ENCODE data around the gene PDE8A.

DNA sequence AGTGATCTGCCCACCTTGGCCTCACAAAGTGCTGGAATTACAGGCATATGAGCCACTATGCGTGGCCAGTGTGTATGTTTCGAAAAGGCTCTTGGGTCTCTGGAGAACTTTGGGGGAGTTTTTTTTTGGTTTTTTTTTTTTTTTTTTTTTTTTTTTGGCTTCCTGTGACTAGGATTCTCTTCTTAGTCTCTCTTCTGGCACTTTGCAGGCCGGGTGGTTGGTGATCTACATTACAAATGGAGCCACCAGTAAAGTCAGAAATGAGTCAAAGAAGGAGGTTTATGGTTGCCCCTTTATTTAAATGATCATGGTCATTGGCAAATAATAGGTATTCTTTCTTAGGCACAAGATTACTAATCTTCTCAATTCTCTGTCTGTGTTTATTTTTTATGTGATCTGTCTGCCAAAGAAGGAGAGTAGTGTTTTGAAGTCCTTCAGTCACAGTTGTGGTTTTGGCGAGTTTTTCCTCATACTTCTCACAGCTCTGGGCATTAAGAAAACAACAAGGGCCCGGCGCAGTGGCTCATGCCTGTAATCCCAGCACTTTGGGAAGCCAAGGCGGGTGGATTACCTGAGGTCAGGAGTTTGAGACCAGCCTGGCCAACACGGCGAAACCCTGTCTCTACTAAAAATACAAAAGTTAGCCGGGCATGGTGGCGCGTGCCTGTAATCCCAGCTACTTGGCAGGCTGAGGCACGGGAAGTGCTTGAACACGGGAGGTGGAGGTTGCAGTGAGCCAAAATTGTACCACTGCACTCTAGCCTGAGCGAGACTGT is 38.3 kb downstream of the PDE8A start:
- TF ChIP-seq, protein P1, sequence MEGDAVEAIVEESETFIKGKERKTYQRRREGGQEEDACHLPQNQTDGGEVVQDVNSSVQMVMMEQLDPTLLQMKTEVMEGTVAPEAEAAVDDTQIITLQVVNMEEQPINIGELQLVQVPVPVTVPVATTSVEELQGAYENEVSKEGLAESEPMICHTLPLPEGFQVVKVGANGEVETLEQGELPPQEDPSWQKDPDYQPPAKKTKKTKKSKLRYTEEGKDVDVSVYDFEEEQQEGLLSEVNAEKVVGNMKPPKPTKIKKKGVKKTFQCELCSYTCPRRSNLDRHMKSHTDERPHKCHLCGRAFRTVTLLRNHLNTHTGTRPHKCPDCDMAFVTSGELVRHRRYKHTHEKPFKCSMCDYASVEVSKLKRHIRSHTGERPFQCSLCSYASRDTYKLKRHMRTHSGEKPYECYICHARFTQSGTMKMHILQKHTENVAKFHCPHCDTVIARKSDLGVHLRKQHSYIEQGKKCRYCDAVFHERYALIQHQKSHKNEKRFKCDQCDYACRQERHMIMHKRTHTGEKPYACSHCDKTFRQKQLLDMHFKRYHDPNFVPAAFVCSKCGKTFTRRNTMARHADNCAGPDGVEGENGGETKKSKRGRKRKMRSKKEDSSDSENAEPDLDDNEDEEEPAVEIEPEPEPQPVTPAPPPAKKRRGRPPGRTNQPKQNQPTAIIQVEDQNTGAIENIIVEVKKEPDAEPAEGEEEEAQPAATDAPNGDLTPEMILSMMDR (conservative IDR thresholded peaks at IDR 0.05): no peak
- no peak for TF ChIP-seq ZFX (IDR thresholded peaks at IDR 0.05)

All from C4-2B (cell line).